Panc1 (cell line): Measurements from ENCODE around the gene FGGY. TPM values are rescaled to one million over a fixed set of nuclear protein-coding genes. Genes with fewer than 3 reads are reported as not detected.

ENCODE experiments used
- ATAC-seq: fragments of 200-7000 bp; cut with Tn5 transposase; 2 replicates; pipeline ENCODE4 v1.9.1; 2020; ENCODE audit warnings: mild to moderate bottlenecking, moderate library complexity
- BruUV-seq: library from RNA; stranded (reverse); fragments of 400-500 nt; replicated peaks from 2 replicates; lab custom pipeline; 2021; lab: Mats Ljungman, UMichigan
- CTCF ChIA-PET: fragments of 300-600 bp; sonication (Branson Sonifier 250); formaldehyde crosslinking; loops from one replicate; lab custom pipeline; 2022; ENCODE audit warnings: antibody characterized with exemption; lab: Charles Lee
- POLR2A ChIA-PET: fragments of 300-600 bp; sonication (Branson Sonifier 250); formaldehyde crosslinking; loops from one replicate; lab custom pipeline; 2022; ENCODE audit warnings: antibody characterized with exemption; lab: Charles Lee
- DNase-seq: peaks from one replicate; pipeline ENCODE4 v3.0.0-alpha.2; 2010; ENCODE audit warnings: low read depth, low spot score
- H3K27ac ChIP-seq: 2 replicates; pipeline ENCODE4 v1.5.1; 2011; ENCODE audit warnings: mild to moderate bottlenecking, low read length, inconsistent platforms
- H3K27me3 ChIP-seq: fragments of 200-500 bp; sonication (Bioruptor generic); 2 replicates; pipeline ENCODE4 v1.6.0; 2014; ENCODE audit warnings: low read length, inconsistent platforms; ENCODE audit not compliant: control insufficient read depth, insufficient read depth
- H3K36me3 ChIP-seq: fragments of 200-500 bp; sonication (Bioruptor generic); 2 replicates; pipeline ENCODE4 v1.5.1; 2014; ENCODE audit warnings: inconsistent platforms, mild to moderate bottlenecking, low read length, moderate library complexity; ENCODE audit not compliant: control insufficient read depth, insufficient read depth
- H3K4me1 ChIP-seq: 2 replicates; pipeline ENCODE4 v1.5.1; 2011; ENCODE audit warnings: inconsistent platforms, mild to moderate bottlenecking, low read length, moderate library complexity; ENCODE audit not compliant: control insufficient read depth, insufficient read depth
- H3K4me3 ChIP-seq, 2 experiments: 2 replicates each; pipeline ENCODE4 v1.5.1; 2011 to 2012; ENCODE audit warnings: low read depth in 2 of 2, low read length in 2 of 2, mild to moderate bottlenecking in 2 of 2, inconsistent platforms in 1 of 2, moderate library complexity in 1 of 2
- H3K9me3 ChIP-seq: fragments of 200-500 bp; sonication (Bioruptor generic); 2 replicates; pipeline ENCODE4 v1.5.1; 2014; ENCODE audit warnings: low read depth, mild to moderate bottlenecking, inconsistent platforms, low read length, moderate library complexity; ENCODE audit not compliant: control insufficient read depth, insufficient read depth
- POLR2AphosphoS5 ChIP-seq: IDR thresholded peaks from 2 replicates; pipeline ENCODE4 v1.6.1; 2012; ENCODE audit warnings: mild to moderate bottlenecking, low read depth, low read length, moderate library complexity
- REST ChIP-seq, 2 experiments: IDR thresholded peaks; 2 replicates each; pipeline ENCODE4 v1.6.1; 2011 to 2012; ENCODE audit warnings: low read depth in 2 of 2, control low read depth in 1 of 2, low read length in 1 of 2, mild to moderate bottlenecking in 1 of 2, moderate library complexity in 1 of 2; ENCODE audit not compliant: insufficient read depth in 1 of 2
- SIN3A ChIP-seq: IDR thresholded peaks from 2 replicates; pipeline ENCODE4 v1.6.1; 2012; ENCODE audit warnings: low read depth, mild to moderate bottlenecking, low read length, moderate library complexity, borderline replicate concordance; ENCODE audit not compliant: insufficient read depth
- TCF7L2 ChIP-seq: IDR thresholded peaks from 2 replicates; pipeline ENCODE4 v1.6.1; 2011; ENCODE audit warnings: mild to moderate bottlenecking, low read depth, low read length, inconsistent platforms
- in situ Hi-C: cut with HindIII; loops from 2 replicates; pipeline ENCODE4 v1.10.0; 2016; ENCODE audit warnings: low sequenced_read_pairs, low pct_unique_long_range_greater_than_20kb
- intact Hi-C: fragments of 100-400 bp; cut with micrococcal nuclease; formaldehyde crosslinking; loops from one replicate; pipeline ENCODE4 v1.10.0; 2022; ENCODE audit not compliant: unreplicated experiment
- total RNA-seq: library from RNA; stranded (reverse); gene quantifications from one replicate; pipeline ENCODE4 v1.2.1, GENCODE V29; 2021; ENCODE audit not compliant: unreplicated experiment
- TF ChIP-seq, protein P1 (sequence below): fragments of 450-650 bp; IDR thresholded peaks from 2 replicates; pipeline ENCODE4 v1.5.1; 2017; ENCODE audit warnings: mild to moderate bottlenecking

Gene FGGY
- total RNA-seq, 1 experiment from 2014 or later: 15.5 TPM

GRCh38 chr1:59697150-59697800 is 400.4 kb downstream of the FGGY start:
- no peaks in the 10 kb centered on the region for H3K36me3 ChIP-seq
- no peaks in the 10 kb centered on the region for H3K27me3 ChIP-seq
- H3K9me3 ChIP-seq: no peaks in the 10 kb centered on the region
- TF ChIP-seq REST (IDR thresholded peaks at IDR 0.05; ENCODE audit: insufficient read depth in 1 of 2, low read depth in 2 of 2, low read length in 1 of 2): no peak
- TF ChIP-seq, protein P1, sequence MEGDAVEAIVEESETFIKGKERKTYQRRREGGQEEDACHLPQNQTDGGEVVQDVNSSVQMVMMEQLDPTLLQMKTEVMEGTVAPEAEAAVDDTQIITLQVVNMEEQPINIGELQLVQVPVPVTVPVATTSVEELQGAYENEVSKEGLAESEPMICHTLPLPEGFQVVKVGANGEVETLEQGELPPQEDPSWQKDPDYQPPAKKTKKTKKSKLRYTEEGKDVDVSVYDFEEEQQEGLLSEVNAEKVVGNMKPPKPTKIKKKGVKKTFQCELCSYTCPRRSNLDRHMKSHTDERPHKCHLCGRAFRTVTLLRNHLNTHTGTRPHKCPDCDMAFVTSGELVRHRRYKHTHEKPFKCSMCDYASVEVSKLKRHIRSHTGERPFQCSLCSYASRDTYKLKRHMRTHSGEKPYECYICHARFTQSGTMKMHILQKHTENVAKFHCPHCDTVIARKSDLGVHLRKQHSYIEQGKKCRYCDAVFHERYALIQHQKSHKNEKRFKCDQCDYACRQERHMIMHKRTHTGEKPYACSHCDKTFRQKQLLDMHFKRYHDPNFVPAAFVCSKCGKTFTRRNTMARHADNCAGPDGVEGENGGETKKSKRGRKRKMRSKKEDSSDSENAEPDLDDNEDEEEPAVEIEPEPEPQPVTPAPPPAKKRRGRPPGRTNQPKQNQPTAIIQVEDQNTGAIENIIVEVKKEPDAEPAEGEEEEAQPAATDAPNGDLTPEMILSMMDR: no peak
- TF ChIP-seq SIN3A: no peak
- TF ChIP-seq POLR2AphosphoS5: no peak
- no peak for TF ChIP-seq TCF7L2
- in situ Hi-C loops: no loop called here
- BruUV-seq: no TSS peak
- no peak for ATAC-seq
- no peak for DNase-seq
- ChIA-PET CTCF (no interaction called here), POLR2A (no interaction called here)
- H3K27ac ChIP-seq: no peak overlapping the region
- intact Hi-C loops: loop anchor here (5.0 kb wide), 3 partner anchors 60 to 915 kb away; partner anchors contain the start of genes FGGY and JUN
- H3K4me3 ChIP-seq: no peak overlapping the region
- H3K4me1 ChIP-seq: no peaks in the 10 kb centered on the region

- intact Hi-C loops (loop anchor here (2.0 to 5.0 kb wide), 4 partner anchors 59 to 958 kb away; partner anchors contain the start of genes FGGY and JUN), in situ Hi-C loops (no loop called here)
- no TSS peak for BruUV-seq
- H3K4me1 ChIP-seq: no peaks in the 10 kb centered on the region
- no peaks in the 10 kb centered on the region for H3K36me3 ChIP-seq
- H3K9me3 ChIP-seq: no peaks in the 10 kb centered on the region
- POLR2A ChIA-PET: no interaction called here
- no peak overlapping the region for H3K4me3 ChIP-seq
- H3K27me3 ChIP-seq: no peaks in the 10 kb centered on the region
- no peak for ATAC-seq
- no peak for DNase-seq
- CTCF ChIA-PET: no interaction called here
- peak overlapping the region; percentile 37; the same call in 1 of the 2 replicates for H3K27ac ChIP-seq
- TF ChIP-seq TCF7L2: no peak
- no peak for TF ChIP-seq POLR2AphosphoS5
- TF ChIP-seq, protein P1: no peak
- TF ChIP-seq SIN3A: no peak
- no peak for TF ChIP-seq REST (IDR thresholded peaks at IDR 0.05; ENCODE audit: insufficient read depth in 1 of 2, low read depth in 2 of 2, low read length in 1 of 2)
These were observed 401.5 kb downstream of the FGGY start for GRCh38 chr1:59698386-59698785.
